H9 (cell line): ENCODE results near the gene BATF. TPM values are rescaled to one million over a fixed set of nuclear protein-coding genes. Genes with fewer than 3 reads are reported as not detected.
A peak's percentile ranks its signal among the peaks of the same experiment; 100 is the strongest.

ENCODE experiments used
- DNase-seq: peaks from one replicate; pipeline ENCODE4 v3.0.0-alpha.2; 2017
- H2AFZ ChIP-seq: one replicate; pipeline ENCODE4 v1.6.1; 2013; ENCODE audit warnings: mild to moderate bottlenecking, low read length, control low read depth, moderate library complexity
- H2AK5ac ChIP-seq: 2 replicates; pipeline ENCODE4 v1.6.1; 2013; ENCODE audit warnings: low read length, control low read depth, mixed read lengths; ENCODE audit not compliant: insufficient read length
- H2BK120ac ChIP-seq: one replicate; pipeline ENCODE4 v1.6.1; 2013; ENCODE audit warnings: low read depth, mild to moderate bottlenecking, low read length, control low read depth, inconsistent platforms; ENCODE audit not compliant: poor library complexity, severe bottlenecking
- H2BK12ac ChIP-seq: 2 replicates; pipeline ENCODE4 v1.6.1; 2013; ENCODE audit warnings: low read length, control low read depth, mixed read lengths, low read depth; ENCODE audit not compliant: insufficient read length
- H2BK15ac ChIP-seq: 2 replicates; pipeline ENCODE4 v1.6.1; 2013; ENCODE audit warnings: low read depth, low read length, control low read depth
- H2BK20ac ChIP-seq: one replicate; pipeline ENCODE4 v1.6.1; 2013; ENCODE audit warnings: low read depth, mild to moderate bottlenecking, low read length, control low read depth, inconsistent platforms; ENCODE audit not compliant: poor library complexity, severe bottlenecking
- H2BK5ac ChIP-seq: 2 replicates; pipeline ENCODE4 v1.6.1; 2013; ENCODE audit warnings: low read length, control low read depth, mixed read lengths; ENCODE audit not compliant: insufficient read length
- H3K14ac ChIP-seq: 2 replicates; pipeline ENCODE4 v1.6.1; 2013; ENCODE audit warnings: low read length, control low read depth; ENCODE audit not compliant: insufficient read depth
- H3K18ac ChIP-seq: 2 replicates; pipeline ENCODE4 v1.6.1; 2013; ENCODE audit warnings: low read depth, mild to moderate bottlenecking, mixed read lengths, low read length, control low read depth; ENCODE audit not compliant: insufficient read length
- H3K23ac ChIP-seq: 2 replicates; pipeline ENCODE4 v1.6.1; 2013; ENCODE audit warnings: low read length, control low read depth, mixed read lengths, low read depth; ENCODE audit not compliant: insufficient read length
- H3K23me2 ChIP-seq: 2 replicates; pipeline ENCODE4 v1.6.1; 2013; ENCODE audit warnings: low read depth, mild to moderate bottlenecking, mixed read lengths, low read length, control low read depth; ENCODE audit not compliant: insufficient read length, poor library complexity, severe bottlenecking
- H3K27ac ChIP-seq: 2 replicates; pipeline ENCODE4 v1.5.1; 2013; ENCODE audit warnings: low read length, control low read depth, mixed read lengths, low read depth; ENCODE audit not compliant: insufficient read length
- H3K27me3 ChIP-seq: 2 replicates; pipeline ENCODE4 v1.6.1; 2013; ENCODE audit warnings: low read length, control low read depth, inconsistent platforms; ENCODE audit not compliant: insufficient read depth
- H3K4ac ChIP-seq: 2 replicates; pipeline ENCODE4 v1.6.1; 2013; ENCODE audit warnings: low read depth, mild to moderate bottlenecking, control low read depth, inconsistent platforms, low read length, moderate library complexity
- H3K4me1 ChIP-seq: 2 replicates; pipeline ENCODE4 v1.6.1; 2013; ENCODE audit warnings: low read length, control low read depth, inconsistent platforms; ENCODE audit not compliant: insufficient read depth
- H3K4me2 ChIP-seq: 2 replicates; pipeline ENCODE4 v1.6.1; 2013; ENCODE audit warnings: low read length, control low read depth, mixed read lengths; ENCODE audit not compliant: insufficient read length, insufficient read depth
- H3K56ac ChIP-seq: 2 replicates; pipeline ENCODE4 v1.6.1; 2013; ENCODE audit warnings: low read depth, mild to moderate bottlenecking, mixed read lengths, low read length, control low read depth; ENCODE audit not compliant: insufficient read length
- H3K79me1 ChIP-seq: 2 replicates; pipeline ENCODE4 v1.6.1; 2013; ENCODE audit warnings: low read depth, mild to moderate bottlenecking, moderate library complexity, low read length, control low read depth, inconsistent platforms; ENCODE audit not compliant: insufficient read depth, poor library complexity, severe bottlenecking
- H3K79me2 ChIP-seq: 2 replicates; pipeline ENCODE4 v1.6.1; 2013; ENCODE audit warnings: low read length, control low read depth, inconsistent platforms; ENCODE audit not compliant: insufficient read depth
- H3K9ac ChIP-seq: 2 replicates; pipeline ENCODE4 v1.6.1; 2013; ENCODE audit warnings: low read length, control low read depth, mixed read lengths; ENCODE audit not compliant: insufficient read length; ENCODE audit errors: extremely low read depth
- H3K9me3 ChIP-seq: one replicate; pipeline ENCODE4 v1.6.1; 2013; ENCODE audit warnings: low read depth, low read length, inconsistent platforms; ENCODE audit not compliant: control insufficient read depth
- H3T11ph ChIP-seq: one replicate; pipeline ENCODE4 v1.6.1; 2013; ENCODE audit warnings: mild to moderate bottlenecking, low read length, control low read depth, inconsistent platforms
- H4K20me1 ChIP-seq: one replicate; pipeline ENCODE4 v1.6.1; 2013; ENCODE audit not compliant: control insufficient read depth, insufficient read length, insufficient read depth
- H4K5ac ChIP-seq: 2 replicates; pipeline ENCODE4 v1.6.1; 2013; ENCODE audit warnings: low read depth, mild to moderate bottlenecking, mixed read lengths, low read length, control low read depth; ENCODE audit not compliant: insufficient read length
- H4K8ac ChIP-seq: replicated peaks from 2 replicates; pipeline ENCODE4 v1.6.1; 2013; ENCODE audit warnings: low read length, control low read depth, mixed read lengths, low read depth; ENCODE audit not compliant: insufficient read length
- H4K91ac ChIP-seq: 2 replicates; pipeline ENCODE4 v1.6.1; 2013; ENCODE audit warnings: low read depth, mild to moderate bottlenecking, moderate library complexity, mixed read lengths, low read length, control low read depth; ENCODE audit not compliant: insufficient read length
- H3K27ac Mint-ChIP-seq, 3 experiments: 2 replicates in 2 of 3; 3 replicates in 1 of 3; pipeline ENCODE4 v1.8.0; 2020 to 2021; ENCODE audit warnings: mixed read lengths in 3 of 3, mild to moderate bottlenecking in 1 of 3, moderate library complexity in 1 of 3
- H3K27me3 Mint-ChIP-seq: 2 replicates; pipeline ENCODE4 v1.8.0; 2021; ENCODE audit warnings: low read depth, mild to moderate bottlenecking, moderate library complexity, mixed read lengths
- H3K36me3 Mint-ChIP-seq, 3 experiments: 2 replicates in 2 of 3; 3 replicates in 1 of 3; pipeline ENCODE4 v1.8.0; 2020 to 2021; ENCODE audit warnings: low read depth in 3 of 3, mixed read lengths in 3 of 3; ENCODE audit not compliant: insufficient read depth in 1 of 3
- H3K4me1 Mint-ChIP-seq, 2 experiments: 2 replicates each; pipeline ENCODE4 v1.8.0; 2020; ENCODE audit warnings: mixed read lengths in 2 of 2
- H3K4me3 Mint-ChIP-seq, 2 experiments: 2 replicates in 1 of 2; 3 replicates in 1 of 2; pipeline ENCODE4 v1.8.0; 2020 to 2021; ENCODE audit warnings: mild to moderate bottlenecking in 2 of 2, mixed read lengths in 2 of 2, moderate library complexity in 1 of 2
- H3K9me3 Mint-ChIP-seq, 2 experiments: 2 replicates in 1 of 2; 3 replicates in 1 of 2; pipeline ENCODE4 v1.8.0; 2020; ENCODE audit warnings: mild to moderate bottlenecking in 2 of 2, mixed read lengths in 2 of 2, moderate library complexity in 1 of 2
- CTCF ChIP-seq: fragments of 200-600 bp; sonication (generic); conservative IDR thresholded peaks from 3 replicates; pipeline ENCODE4 v1.8.0; 2021; ENCODE audit warnings: antibody characterized with exemption, mild to moderate bottlenecking
- WGBS: extraction: QIAGEN DNeasy Blood & Tissue Kit; methylation state at CpG from one replicate; pipeline ENCODE4 v1.1.7; 2013; ENCODE audit warnings: missing lambda C conversion rate, low lambda C conversion rate, mixed read lengths; ENCODE audit not compliant: insufficient read length; ENCODE audit errors: extremely low coverage; 5-methylcytosine and 5-hydroxymethylcytosine counted together
- total RNA-seq: library from RNA; stranded (reverse); gene quantifications from 2 replicates; pipeline ENCODE4 v1.2.1, GENCODE V29; 2021

Gene BATF
- total RNA-seq, 1 experiment from 2014 or later: not detected

GRCh38 chr14:75476274-75476995 lies 45.8 kb upstream of the BATF start:
- peak; percentile 54 for DNase-seq

More at GRCh38 chr14:75476274-75476995, 45.8 kb upstream of the BATF start:
- H3K4ac ChIP-seq: no peak overlapping the region
- no peak overlapping the region for H3K14ac ChIP-seq
- H3K18ac ChIP-seq: no peak overlapping the region
- H2BK120ac ChIP-seq: no peak overlapping the region
- no peak overlapping the region for H2BK5ac ChIP-seq
- H3K27me3 ChIP-seq: no peaks in the 10 kb centered on the region
- no peak overlapping the region for H2BK15ac ChIP-seq
- Mint-ChIP-seq H3K27me3 (no peaks in the 10 kb centered on the region; the same call in 1 of the 2 replicates), H3K4me3 (no peak overlapping the region), H3K9me3 (peaks cover 0 to 6% of the 10 kb centered on the region in 2 experiments; a peak in 2 of 5 replicates), H3K36me3 (peaks cover 0 to 14% (median 6%) of the 10 kb centered on the region in 3 experiments; a peak in 4 of 7 replicates), H3K27ac (peak overlapping the region in 2 of 3 experiments; percentile 82 to 93; a peak in 4 of 7 replicates), H3K4me1 (peaks cover 24 to 40% of the 10 kb centered on the region in 2 experiments)
- no peak overlapping the region for H2BK12ac ChIP-seq
- no peak overlapping the region for H3K56ac ChIP-seq
- no peak overlapping the region for H3K9ac ChIP-seq
- no peaks in the 10 kb centered on the region for H3K79me1 ChIP-seq
- H2AK5ac ChIP-seq: no peak overlapping the region
- H4K20me1 ChIP-seq: no peaks in the 10 kb centered on the region
- no peak overlapping the region for H3T11ph ChIP-seq
- H3K9me3 ChIP-seq: no peaks in the 10 kb centered on the region
- H4K91ac ChIP-seq: no peak overlapping the region
- no peak overlapping the region for H3K23ac ChIP-seq
- H4K8ac ChIP-seq: no peak overlapping the region
- H3K4me1 ChIP-seq: peaks cover 3% of the 10 kb centered on the region; the same call in 1 of the 2 replicates
- no CpG with 5 or more reads among the region's 11 CpGs for WGBS
- no peak overlapping the region for H3K27ac ChIP-seq
- no peak overlapping the region for H4K5ac ChIP-seq
- no peak overlapping the region for H2BK20ac ChIP-seq
- H3K4me2 ChIP-seq: no peak overlapping the region
- H2AFZ ChIP-seq: no peak overlapping the region
- no peak for TF ChIP-seq CTCF
- no peaks in the 10 kb centered on the region for H3K79me2 ChIP-seq
- no peaks in the 10 kb centered on the region for H3K23me2 ChIP-seq
